A673 (cell line): ENCODE data around the gene SORCS1. TPM values are rescaled to one million over a fixed set of nuclear protein-coding genes. Genes with fewer than 3 reads are reported as not detected.

ENCODE experiments used
- BruUV-seq: library from RNA; stranded (reverse); fragments of 400-500 nt; replicated peaks from 2 replicates; lab custom pipeline; 2021; lab: Mats Ljungman, UMichigan
- CTCF ChIA-PET: fragments of 300-600 bp; sonication (Branson Sonifier 250); formaldehyde crosslinking; loops from one replicate; lab custom pipeline; 2022; ENCODE audit warnings: antibody characterized with exemption; lab: Charles Lee
- POLR2A ChIA-PET: fragments of 300-600 bp; sonication (Branson Sonifier 250); formaldehyde crosslinking; loops from one replicate; lab custom pipeline; 2022; ENCODE audit warnings: antibody characterized with exemption; ENCODE audit not compliant: low non-redundant PET; lab: Charles Lee
- DNase-seq: peaks from one replicate; pipeline ENCODE4 v3.0.0-alpha.2; 2015; ENCODE audit warnings: low spot score
- H3K27ac ChIP-seq: fragments of 200-600 bp; sonication (generic); 2 replicates; pipeline ENCODE4 v1.5.1; 2016; ENCODE audit warnings: mixed run types, low read depth, mild to moderate bottlenecking, mixed read lengths, antibody characterized with exemption, low read length; ENCODE audit not compliant: poor library complexity, severe bottlenecking
- H3K27me3 ChIP-seq: fragments of 200-600 bp; sonication (generic); replicated peaks from 2 replicates; pipeline ENCODE4 v1.6.1; 2017; ENCODE audit warnings: mixed run types, low read depth, mild to moderate bottlenecking, mixed read lengths, antibody characterized with exemption, low read length; ENCODE audit not compliant: insufficient read depth, poor library complexity
- H3K36me3 ChIP-seq: fragments of 200-600 bp; sonication (generic); 2 replicates; pipeline ENCODE4 v1.6.1; 2016; ENCODE audit warnings: mixed run types, mild to moderate bottlenecking, mixed read lengths, antibody characterized with exemption, low read length; ENCODE audit not compliant: insufficient read depth, poor library complexity, severe bottlenecking
- H3K4me1 ChIP-seq: fragments of 200-600 bp; sonication (generic); 2 replicates; pipeline ENCODE4 v1.6.1; 2017; ENCODE audit warnings: mixed run types, mild to moderate bottlenecking, mixed read lengths, antibody characterized with exemption, low read length; ENCODE audit not compliant: insufficient read depth, poor library complexity, severe bottlenecking
- H3K4me3 ChIP-seq: fragments of 200-600 bp; sonication (generic); 2 replicates; pipeline ENCODE4 v1.5.1; 2016; ENCODE audit warnings: low read depth, mixed run types, mild to moderate bottlenecking, mixed read lengths, low read length; ENCODE audit not compliant: poor library complexity, severe bottlenecking
- H3K9me3 ChIP-seq: fragments of 200-600 bp; sonication (generic); 2 replicates; pipeline ENCODE4 v1.6.1; 2016; ENCODE audit warnings: mixed run types, low read depth, mild to moderate bottlenecking, mixed read lengths, antibody characterized with exemption, low read length; ENCODE audit not compliant: poor library complexity, severe bottlenecking
- CTCF ChIP-seq: fragments of 300-800, 200-600 bp; sonication (generic); conservative IDR thresholded peaks from 2 replicates; pipeline ENCODE4 v1.5.1; 2017; ENCODE audit warnings: low read depth, mild to moderate bottlenecking, antibody characterized with exemption, low read length, moderate library complexity, mixed read lengths
- EZH2 ChIP-seq: fragments of 200-600 bp; sonication (generic); IDR thresholded peaks from 2 replicates; pipeline ENCODE4 v1.6.1; 2017; ENCODE audit warnings: borderline replicate concordance, low read depth, mild to moderate bottlenecking, mixed read lengths, antibody characterized with exemption, low read length; ENCODE audit not compliant: poor library complexity, severe bottlenecking
- intact Hi-C: fragments of 100-400 bp; cut with micrococcal nuclease; formaldehyde crosslinking; loops from one replicate; pipeline ENCODE4 v1.10.0; 2022; ENCODE audit not compliant: unreplicated experiment
- total RNA-seq: library from RNA; stranded (reverse); gene quantifications from 2 replicates; pipeline ENCODE4 v1.2.3, GENCODE V29; 2021

Gene SORCS1
- total RNA-seq, 1 experiment from 2014 or later: 0.34 TPM

GRCh38 chr10:106775127-106775526 is 389.4 kb downstream of the SORCS1 start:
- no peak for DNase-seq
- TF ChIP-seq CTCF (no peak), EZH2 (no peak)
- ChIA-PET POLR2A (no interaction called here), CTCF (no interaction called here)
- Histone ChIP-seq H3K9me3 (no peaks in the 10 kb centered on the region), H3K27me3 (peaks cover 11% of the 10 kb centered on the region), H3K4me1 (no peaks in the 10 kb centered on the region), H3K36me3 (no peaks in the 10 kb centered on the region), H3K27ac (no peak overlapping the region), H3K4me3 (no peak overlapping the region)
- BruUV-seq: no TSS peak
- intact Hi-C loops: no loop called here

- no peak for DNase-seq
- Histone ChIP-seq H3K4me3 (no peak overlapping the region), H3K27ac (no peak overlapping the region), H3K27me3 (peaks cover 11% of the 10 kb centered on the region), H3K9me3 (no peaks in the 10 kb centered on the region), H3K36me3 (no peaks in the 10 kb centered on the region), H3K4me1 (no peaks in the 10 kb centered on the region)
- intact Hi-C loops: no loop called here
- TF ChIP-seq CTCF (no peak), EZH2 (no peak)
- no TSS peak for BruUV-seq
- ChIA-PET CTCF (no interaction called here), POLR2A (no interaction called here)
Observed at GRCh38 chr10:106772957-106773356, 391.5 kb downstream of the SORCS1 start.

GRCh38 chr10:106771154-106771553 is 393.4 kb downstream of the SORCS1 start:
- POLR2A ChIA-PET: no interaction called here
- Histone ChIP-seq H3K36me3 (no peaks in the 10 kb centered on the region), H3K4me1 (no peaks in the 10 kb centered on the region), H3K27ac (no peak overlapping the region), H3K9me3 (no peaks in the 10 kb centered on the region), H3K27me3 (peaks cover 1% of the 10 kb centered on the region), H3K4me3 (no peak overlapping the region)
- BruUV-seq: no TSS peak
- intact Hi-C loops: no loop called here
- CTCF ChIA-PET: no interaction called here
- DNase-seq: no peak
- TF ChIP-seq EZH2 (no peak), CTCF (no peak)
